Fibroblast of skin of right quadriceps (primary cell): ENCODE measurements around the gene SST.
A peak's percentile ranks its signal among the peaks of the same experiment; 100 is the strongest.

ENCODE experiments used
- DNase-seq: peaks from one replicate; pipeline ENCODE4 v3.0.0-alpha.2; 2013

Gene SST

GRCh38 chr3:187669675-187670504, at the start of gene SST:
Gene SST (minus strand): TSS chr3:187670394. CDS start chr3:187670291, 103 bp downstream.
- DNase-seq = peak; percentile 49

DNA sequence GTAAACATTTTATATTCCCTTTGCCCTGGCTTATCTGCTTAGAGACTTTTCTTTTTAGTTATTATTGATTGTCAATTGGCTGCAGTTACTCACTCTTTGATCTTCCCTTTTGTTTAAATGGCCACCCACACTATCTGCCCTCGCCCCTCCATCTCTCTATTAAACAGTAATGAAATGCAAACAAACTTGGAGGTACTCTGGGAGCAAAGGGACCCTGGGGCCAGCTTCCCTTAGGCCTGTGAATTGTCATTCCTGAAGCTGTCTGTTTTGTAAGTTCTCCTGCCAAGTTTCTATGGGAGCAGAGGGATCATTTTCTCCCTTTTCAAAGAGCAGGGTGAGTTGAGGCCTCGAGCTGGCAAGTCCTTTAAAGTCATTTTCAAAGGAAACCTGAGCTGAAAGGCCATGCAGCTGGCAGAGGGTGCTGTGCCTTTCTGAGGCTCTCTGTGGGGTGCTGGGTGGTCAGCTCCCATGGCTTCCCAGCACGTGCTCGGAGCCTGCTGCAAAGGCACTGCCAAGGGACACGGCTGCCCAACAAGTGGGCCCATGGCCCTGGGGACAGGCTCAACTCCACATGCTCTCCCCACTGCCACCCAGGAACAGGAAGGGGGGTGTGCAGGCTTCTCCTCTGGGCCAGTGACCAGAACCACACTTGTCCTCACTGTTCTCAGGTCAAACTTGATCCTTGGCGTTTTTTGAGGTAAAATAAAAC, 49.6 kb upstream of the SST start:
- DNase-seq = no peak

GRCh38 chr3:187718802-187719201, 48.6 kb upstream of the SST start:
- DNase-seq = no peak

- peak; percentile 33 for DNase-seq
Observed at GRCh38 chr3:187717572-187717971, 47.4 kb upstream of the SST start.

DNA sequence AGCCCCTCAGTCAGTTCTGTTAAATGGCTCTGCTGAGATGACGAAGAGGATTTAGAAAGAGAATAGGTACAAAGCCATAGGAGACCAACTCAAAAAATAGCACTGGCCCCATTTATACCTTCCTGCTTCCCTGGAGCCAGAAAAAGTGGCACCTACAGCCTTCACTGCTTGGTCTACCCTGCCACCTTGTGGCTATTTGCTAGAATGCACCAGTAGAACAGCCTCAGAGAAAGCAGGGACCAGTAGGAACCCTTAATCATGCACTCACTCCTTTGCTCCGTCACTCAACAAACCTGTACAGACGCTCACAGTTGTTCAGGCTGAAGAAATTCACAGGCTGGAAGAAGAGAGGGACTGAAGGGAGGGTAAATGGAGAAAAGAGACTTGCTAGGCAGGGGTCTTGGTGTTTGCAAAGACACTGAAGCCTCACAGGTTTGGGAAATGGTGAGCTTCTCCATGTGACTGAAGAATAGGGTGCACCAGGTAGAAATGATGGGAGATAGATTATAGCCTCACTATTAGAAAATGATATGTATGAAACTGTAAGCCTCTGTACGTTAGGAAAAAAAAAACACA, 44.3 kb upstream of the SST start:
- peak; percentile 72 for DNase-seq

- DNase-seq = peak; percentile 46
Observed at GRCh38 chr3:187713504-187713903, 43.3 kb upstream of the SST start.

DNA sequence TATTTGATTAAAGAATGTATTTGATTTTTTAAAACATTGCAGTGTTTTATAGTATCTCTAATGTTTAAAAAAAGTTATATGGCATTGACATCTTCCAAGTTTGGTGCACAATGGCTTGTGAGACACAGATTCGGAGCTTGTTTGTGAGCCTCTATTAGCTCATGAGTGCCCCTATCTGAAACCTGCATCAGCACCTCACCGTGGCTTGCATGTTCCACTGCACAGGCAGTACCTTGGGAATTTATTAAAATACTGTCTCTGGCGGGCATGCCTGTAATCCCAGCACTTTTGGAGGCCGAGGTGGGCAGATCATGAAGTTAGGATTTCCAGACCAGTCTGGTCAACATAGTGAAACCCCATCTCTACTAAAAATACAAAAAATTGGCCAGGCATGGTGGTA, 39.0 kb upstream of the SST start:
- no peak for DNase-seq

DNA sequence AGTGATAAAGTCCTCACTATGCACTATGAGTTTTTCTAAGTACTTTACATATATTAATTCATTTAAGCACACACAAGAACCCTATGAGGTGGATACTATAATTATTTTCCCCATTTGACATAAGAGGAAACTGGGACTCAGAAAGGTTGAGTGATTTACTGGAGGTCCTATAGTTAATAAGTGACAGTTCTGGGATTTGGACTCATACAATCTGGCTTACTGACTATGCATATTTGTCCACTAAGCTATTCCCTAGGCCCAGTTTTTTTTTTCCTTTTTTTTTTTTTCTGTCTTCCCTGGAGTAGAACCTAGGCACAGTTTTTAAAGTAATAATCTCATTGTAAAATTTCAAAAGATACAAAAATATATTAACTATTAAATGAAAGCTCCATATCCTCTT, 38.5 kb upstream of the SST start:
- DNase-seq = no peak

- DNase-seq = peak; percentile 4
Observed at GRCh38 chr3:187706971-187707370, 36.8 kb upstream of the SST start.

DNA sequence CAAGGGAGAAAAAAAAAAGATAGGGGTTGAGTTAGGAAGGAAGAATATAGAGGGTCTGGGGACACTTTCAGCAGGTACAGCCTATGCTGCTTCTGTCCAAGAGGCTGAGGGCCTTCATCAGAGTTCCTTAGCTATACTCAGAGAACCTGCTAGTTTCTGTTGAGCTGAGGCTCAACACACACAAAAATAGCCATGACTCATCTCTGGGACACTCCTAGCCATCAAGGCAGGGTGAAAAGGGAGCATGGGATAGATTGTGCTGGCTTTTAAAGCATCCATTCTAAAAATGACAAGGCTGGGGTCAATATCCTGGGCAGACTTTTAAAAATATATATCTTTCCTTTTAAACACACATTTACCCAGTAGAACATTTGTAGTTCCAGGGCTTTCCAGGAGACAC, 35.0 kb upstream of the SST start:
- DNase-seq = no peak

DNA sequence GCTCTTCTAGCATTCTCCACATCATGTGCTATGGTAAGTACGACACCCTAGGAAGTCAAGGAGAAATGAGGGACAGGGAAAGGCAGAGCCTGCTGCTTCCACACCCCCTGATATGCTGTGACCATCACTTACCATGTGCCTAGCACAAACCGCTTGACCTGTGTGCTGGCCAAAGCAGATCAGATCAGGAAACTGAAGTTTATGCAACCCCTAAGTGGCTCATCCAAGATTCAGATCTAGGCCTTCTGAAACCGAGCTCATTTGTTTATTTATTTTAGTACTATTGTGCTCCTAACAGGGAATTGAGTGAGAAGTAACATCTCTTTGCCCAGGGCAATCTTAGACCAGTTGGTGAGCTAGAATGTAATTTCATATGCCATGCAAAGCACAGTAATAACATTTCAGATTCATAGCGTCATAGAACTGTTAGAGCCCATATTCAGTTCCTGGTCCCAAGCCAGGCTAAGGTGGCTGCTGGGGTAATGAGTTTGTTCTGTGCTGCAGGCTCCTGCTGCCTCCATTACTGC, 32.4 kb upstream of the SST start, which contains the start of gene RTP2:
RTP2 (minus strand) TSS at position 51 of the 527 bp plus-strand sequence. CDS start 429 bp downstream, outside the sequence.
- no peak for DNase-seq

DNA sequence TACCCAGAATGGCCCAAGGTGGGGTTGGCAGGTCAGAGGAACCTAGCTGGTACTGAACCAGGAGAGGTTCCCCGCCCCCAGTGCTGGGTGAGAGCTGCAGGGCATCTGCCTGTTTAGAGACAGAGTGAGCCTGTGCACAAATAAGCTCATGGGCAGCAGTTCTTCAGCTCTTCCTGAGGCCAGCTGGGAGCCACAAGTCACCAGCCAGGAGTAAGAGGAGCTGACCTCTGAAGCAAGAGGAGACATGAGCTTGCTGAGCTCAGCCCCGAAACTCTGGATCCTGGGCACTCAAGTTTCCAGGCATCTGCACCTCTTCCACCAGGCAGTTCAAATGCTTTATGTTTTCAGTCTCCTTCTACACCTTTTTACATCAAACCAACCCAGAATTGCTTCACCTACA, 30.1 kb upstream of the SST start:
- DNase-seq = no peak

GRCh38 chr3:187698499-187699399, 28.6 kb upstream of the SST start:
- DNase-seq = no peak

GRCh38 chr3:187696021-187696420, 25.8 kb upstream of the SST start:
- no peak for DNase-seq

GRCh38 chr3:187695449-187695848, 25.3 kb upstream of the SST start:
- DNase-seq = no peak

DNA sequence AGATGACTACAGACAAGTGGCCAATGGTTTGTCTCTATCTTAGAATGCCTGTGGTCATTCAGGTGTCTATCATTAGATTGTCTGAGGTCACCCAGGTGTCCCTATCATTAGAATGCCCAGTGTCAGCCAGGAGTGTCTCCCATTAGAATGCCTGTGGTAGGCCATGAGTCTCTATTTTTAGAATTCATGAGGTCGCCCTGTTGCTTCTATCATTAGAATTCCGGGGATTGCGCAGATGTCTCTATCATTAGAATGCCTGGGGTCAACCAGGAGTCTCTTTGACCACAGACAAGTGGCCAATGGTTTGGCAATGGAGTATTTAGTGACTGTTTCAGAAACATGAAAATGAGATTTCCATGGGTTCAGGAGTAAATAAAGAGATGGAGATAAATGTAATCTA, 24.6 kb upstream of the SST start:
- DNase-seq = peak; percentile 39

GRCh38 chr3:187693431-187693830, 23.2 kb upstream of the SST start:
- DNase-seq = no peak

GRCh38 chr3:187689984-187690383, 19.8 kb upstream of the SST start:
- DNase-seq = peak; percentile 42

- DNase-seq = no peak
Observed at GRCh38 chr3:187686621-187687273, 16.6 kb upstream of the SST start.

DNA sequence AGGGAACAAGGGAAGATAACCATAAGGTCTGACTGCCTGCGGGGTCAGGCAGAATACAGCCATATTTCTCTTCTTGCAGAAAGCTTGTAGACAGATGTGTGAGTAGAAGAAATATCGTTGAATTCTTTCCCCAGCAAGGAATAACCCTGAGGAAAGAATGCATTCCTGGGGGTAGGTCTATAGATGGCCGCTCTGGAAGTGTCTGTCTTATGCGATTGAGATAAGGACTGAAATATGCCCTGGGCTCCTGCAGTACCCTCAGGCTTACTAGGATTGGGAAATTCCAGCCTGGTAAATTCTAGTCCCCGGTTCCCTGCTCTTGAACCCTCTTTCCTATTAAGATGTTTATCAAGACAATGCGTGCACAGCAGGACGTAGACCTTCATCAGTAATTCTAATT, 15.8 kb upstream of the SST start:
- no peak for DNase-seq

- DNase-seq = peak; percentile 18
Observed at GRCh38 chr3:187684880-187685279, 14.7 kb upstream of the SST start.

DNA sequence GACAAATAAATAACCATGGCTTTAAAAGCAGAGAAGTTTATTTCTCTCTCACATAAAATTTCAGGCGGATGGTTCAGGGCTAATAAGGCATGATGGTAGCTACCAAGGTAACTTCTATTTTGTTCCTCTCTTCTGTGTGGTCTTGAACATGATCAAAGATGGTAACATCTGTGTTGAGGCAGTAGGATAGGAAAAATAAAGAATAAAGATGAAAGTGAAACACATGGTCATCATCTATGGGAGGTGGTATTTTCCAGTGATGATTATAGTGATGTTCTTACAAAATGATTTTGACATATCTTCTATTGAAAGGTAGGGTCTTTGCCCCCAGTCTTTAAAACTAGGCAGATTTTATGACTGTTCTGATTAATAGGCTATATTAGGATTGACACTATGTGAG, 14.2 kb upstream of the SST start:
- DNase-seq = no peak
